Measurements from ENCODE around the gene MGMT. TPM values are rescaled to one million over a fixed set of nuclear protein-coding genes. Genes with fewer than 3 reads are reported as not detected.

MGMT gene
- total and polyA plus RNA-seq, 2 donors (not counting 3 experiments of a cell fraction or from before 2014, with no cell fraction given): 15.0 to 15.2 TPM

DNA sequence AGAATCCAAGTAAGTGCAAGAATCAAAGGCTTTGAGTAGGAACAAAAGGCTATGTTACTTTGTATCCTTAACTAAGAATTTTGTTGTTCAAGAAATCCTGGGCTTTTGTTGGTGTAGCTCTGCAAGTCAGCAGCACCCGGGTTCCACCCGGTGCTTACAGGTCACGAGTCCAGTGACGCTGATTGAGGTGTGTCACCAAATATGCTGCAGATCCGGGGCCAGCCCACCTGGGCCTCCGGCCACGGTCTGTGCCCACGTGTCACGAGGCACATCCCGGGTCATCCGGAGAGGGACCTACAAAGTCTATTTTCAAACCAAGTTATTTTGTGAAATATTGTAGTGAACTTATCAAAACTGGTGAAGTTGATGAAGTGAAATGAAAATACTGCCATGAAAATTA, 103.1 kb downstream of the MGMT start:
- no peaks in the 10 kb centered on the region for H4K20me1 ChIP-seq (replicated peaks; ENCODE audit: control insufficient read depth, extremely low read depth, insufficient read depth, low read length)
- no peaks in the 10 kb centered on the region for H3K9me3 ChIP-seq (replicated peaks; ENCODE audit: control insufficient read depth, insufficient read depth, low read length)
- H3K27ac ChIP-seq (ENCODE audit: insufficient read depth, low read depth, low read length): no peak overlapping the region
- H3K4me3 ChIP-seq (replicated peaks in 1 of 3; ENCODE audit: insufficient read depth in 1 of 3, low read depth in 1 of 3, low read length in 3 of 3): no peak overlapping the region
- no peaks in the 10 kb centered on the region for H3K9me1 ChIP-seq (replicated peaks; ENCODE audit: control insufficient read depth, extremely low read depth, insufficient read depth, low read length)
- no peaks in the 10 kb centered on the region for H3K27me3 ChIP-seq (ENCODE audit: control insufficient read depth in 2 of 2, insufficient read depth in 2 of 2, low read length in 2 of 2)
- FAIRE-seq (no peak), DNase-seq (ENCODE audit: low read depth, low spot score) (no peak)
- BruUV-seq (replicated peaks): no TSS peak
- H3K79me2 ChIP-seq (ENCODE audit: control insufficient read depth, insufficient read depth, low read length): no peaks in the 10 kb centered on the region
- no peak overlapping the region for H3K4me2 ChIP-seq (ENCODE audit: insufficient read depth, low read length)
- ChIA-PET POLR2A (no interaction called here), CTCF (no interaction called here)
- no peak overlapping the region for H3K9ac ChIP-seq (replicated peaks; ENCODE audit: extremely low read depth, insufficient read depth, low read length)
- dilution Hi-C loops (cut with MboI; ENCODE audit: extremely low pct_ligation_motif_present, low sequenced_read_pairs) (no loop called here), intact Hi-C loops (cut with micrococcal nuclease) (no loop called here)
- no peaks in the 10 kb centered on the region for H3K4me1 ChIP-seq (ENCODE audit: control insufficient read depth, extremely low read depth, insufficient read depth, low read length)
- TF ChIP-seq FOS (IDR thresholded peaks at IDR 0.05; ENCODE audit: borderline replicate concordance, insufficient read depth, low read length) (no peak), EZH2 (IDR thresholded peaks at IDR 0.05; ENCODE audit: borderline replicate concordance, low read depth, low read length, severe bottlenecking) (no peak), JUN (IDR thresholded peaks at IDR 0.05; ENCODE audit: borderline replicate concordance, insufficient read depth, insufficient read length, low read depth) (no peak), MYC (IDR thresholded peaks at IDR 0.05; ENCODE audit: low read depth, low read length) (no peak), POLR2AphosphoS5 (IDR thresholded peaks at IDR 0.05; ENCODE audit: insufficient read depth, low read depth, low read length) (no peak), POLR2A (IDR thresholded peaks at IDR 0.05; ENCODE audit: low read depth, low read length) (no peak), GATA2 (IDR thresholded peaks at IDR 0.05; ENCODE audit: insufficient read depth, insufficient read length, low read depth, low read length) (no peak)
- TF ChIP-seq, protein P1, sequence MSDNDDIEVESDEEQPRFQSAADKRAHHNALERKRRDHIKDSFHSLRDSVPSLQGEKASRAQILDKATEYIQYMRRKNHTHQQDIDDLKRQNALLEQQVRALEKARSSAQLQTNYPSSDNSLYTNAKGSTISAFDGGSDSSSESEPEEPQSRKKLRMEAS (IDR thresholded peaks at IDR 0.05; ENCODE audit: insufficient read depth, insufficient read length): no peak
- TF ChIP-seq, protein P2, sequence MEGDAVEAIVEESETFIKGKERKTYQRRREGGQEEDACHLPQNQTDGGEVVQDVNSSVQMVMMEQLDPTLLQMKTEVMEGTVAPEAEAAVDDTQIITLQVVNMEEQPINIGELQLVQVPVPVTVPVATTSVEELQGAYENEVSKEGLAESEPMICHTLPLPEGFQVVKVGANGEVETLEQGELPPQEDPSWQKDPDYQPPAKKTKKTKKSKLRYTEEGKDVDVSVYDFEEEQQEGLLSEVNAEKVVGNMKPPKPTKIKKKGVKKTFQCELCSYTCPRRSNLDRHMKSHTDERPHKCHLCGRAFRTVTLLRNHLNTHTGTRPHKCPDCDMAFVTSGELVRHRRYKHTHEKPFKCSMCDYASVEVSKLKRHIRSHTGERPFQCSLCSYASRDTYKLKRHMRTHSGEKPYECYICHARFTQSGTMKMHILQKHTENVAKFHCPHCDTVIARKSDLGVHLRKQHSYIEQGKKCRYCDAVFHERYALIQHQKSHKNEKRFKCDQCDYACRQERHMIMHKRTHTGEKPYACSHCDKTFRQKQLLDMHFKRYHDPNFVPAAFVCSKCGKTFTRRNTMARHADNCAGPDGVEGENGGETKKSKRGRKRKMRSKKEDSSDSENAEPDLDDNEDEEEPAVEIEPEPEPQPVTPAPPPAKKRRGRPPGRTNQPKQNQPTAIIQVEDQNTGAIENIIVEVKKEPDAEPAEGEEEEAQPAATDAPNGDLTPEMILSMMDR (IDR thresholded peaks at IDR 0.05; ENCODE audit: extremely low read depth in 1 of 2, insufficient read depth in 1 of 2, low read depth in 1 of 2, low read length in 2 of 2): no peak
- no peaks in the 10 kb centered on the region for H3K36me3 ChIP-seq (ENCODE audit: control insufficient read depth in 2 of 2, extremely low read depth in 1 of 2, insufficient read depth in 2 of 2, low read length in 2 of 2)
- no peak overlapping the region for H2AFZ ChIP-seq (ENCODE audit: low read depth, low read length)
